Inferior parietal cortex (tissue), 1 donor: ENCODE results near the gene SYNGR3.

ENCODE experiments used
- DNase-seq: peaks from one replicate; pipeline ENCODE4 v3.0.0-alpha.2; 2016; ENCODE audit errors: extremely low spot score

SYNGR3 gene

GRCh38 chr16:2042171-2042985 lies 52.6 kb downstream of the SYNGR3 start:
- DNase-seq: no peak

GRCh38 chr16:2042986-2043666 lies 53.4 kb downstream of the SYNGR3 start:
- DNase-seq: no peak
